Transverse colon (tissue), 4 donors: Measurements from ENCODE around the gene RFWD3. TPM values are rescaled to one million over a fixed set of nuclear protein-coding genes. Genes with fewer than 3 reads are reported as not detected.

Experiments used
- DNase-seq: peaks from one replicate; pipeline ENCODE4 v3.0.0-alpha.2; 2019
- H3K27ac ChIP-seq, 4 donors: fragments of 200-600 bp; sonication (generic); 2 replicates each; pipeline ENCODE4 v1.5.1; 2016 to 2018; ENCODE audit warnings: inconsistent platforms in 4 of 4
- H3K27me3 ChIP-seq: fragments of 200-600 bp; sonication (generic); 2 replicates; pipeline ENCODE4 v1.5.1; 2017; ENCODE audit warnings: inconsistent platforms
- H3K36me3 ChIP-seq, 4 donors: fragments of 200-600 bp; sonication (generic); 2 replicates each; pipeline ENCODE4 v1.5.1; 2017 to 2019; ENCODE audit warnings: inconsistent platforms in 4 of 4
- H3K4me1 ChIP-seq, 4 donors: fragments of 200-600 bp; sonication (generic); 2 replicates each; pipeline ENCODE4 v1.5.1; 2017 to 2020; ENCODE audit warnings: inconsistent platforms in 4 of 4
- H3K4me3 ChIP-seq, 4 donors: fragments of 200-600 bp; sonication (generic); 1 replicate in 1 of 4; 2 replicates in 3 of 4; pipeline versions ENCODE4 v1.5.1 to v1.6.1; 2017 to 2019; ENCODE audit warnings: inconsistent platforms in 4 of 4
- H3K9me3 ChIP-seq, 2 donors: fragments of 200-600 bp; sonication (generic); 2 replicates each; pipeline ENCODE4 v1.5.1; 2017 to 2019; ENCODE audit warnings: inconsistent platforms in 2 of 2
- EP300 ChIP-seq: sonication (generic); formaldehyde crosslinking; IDR thresholded peaks from one replicate; pipeline ENCODE4 v1.6.1; 2017; ENCODE audit warnings: antibody characterized with exemption, low read depth
- POLR2A ChIP-seq: fragments of 450-650 bp; IDR thresholded peaks from one replicate; pipeline ENCODE4 v1.6.1; 2016; ENCODE audit warnings: antibody characterized with exemption, mild to moderate bottlenecking, moderate library complexity
- POLR2AphosphoS5 ChIP-seq, 3 donors: sonication (generic); formaldehyde crosslinking; IDR thresholded peaks; one replicate each; pipeline ENCODE4 v1.6.1; 2016; ENCODE audit warnings: antibody characterized with exemption in 3 of 3
- WGBS, 2 donors: methylation state at CpG; one replicate each; pipeline ENCODE4 v1.1.5; 2018; ENCODE audit warnings: low coverage in 1 of 2; 5-methylcytosine and 5-hydroxymethylcytosine counted together
- in situ Hi-C, 4 donors: fragments of 200-750 bp; cut with MboI; loops; one replicate each; pipeline versions ENCODE4 v1.15.0 to v1.15.1; 2017; ENCODE audit warnings: low sequenced_read_pairs in 3 of 4, low pct_ligation_motif_present in 1 of 4, low pct_unique_long_range_greater_than_20kb in 1 of 4
- intact Hi-C: fragments of 100-400 bp; cut with DNase I; formaldehyde crosslinking; loops from one replicate; pipeline ENCODE4 v1.15.1; 2023; ENCODE audit warnings: low total_unique reads
- total RNA-seq, 4 donors: library from RNA; depleted of rRNA; stranded (reverse); fragments of >200 nt; gene quantifications; one replicate each; pipeline ENCODE4 v1.1.0, GENCODE V29; 2016
- TF ChIP-seq, protein P1 (sequence below), 5 experiments: fragments of 200-600 bp in 3 of 5; fragments of 450-650 bp in 2 of 5; sonication (generic) in 3 of 5; IDR thresholded peaks; 1 replicate in 2 of 5; 2 replicates in 3 of 5; pipeline ENCODE4 v1.5.1; 2016 to 2017; ENCODE audit warnings: antibody characterized with exemption in 5 of 5, inconsistent platforms in 3 of 5, mild to moderate bottlenecking in 2 of 5, moderate library complexity in 1 of 5

RFWD3 gene
- total RNA-seq, 4 donors from 2014 or later = 2.8 to 23.9 (median 19.2) TPM

DNA sequence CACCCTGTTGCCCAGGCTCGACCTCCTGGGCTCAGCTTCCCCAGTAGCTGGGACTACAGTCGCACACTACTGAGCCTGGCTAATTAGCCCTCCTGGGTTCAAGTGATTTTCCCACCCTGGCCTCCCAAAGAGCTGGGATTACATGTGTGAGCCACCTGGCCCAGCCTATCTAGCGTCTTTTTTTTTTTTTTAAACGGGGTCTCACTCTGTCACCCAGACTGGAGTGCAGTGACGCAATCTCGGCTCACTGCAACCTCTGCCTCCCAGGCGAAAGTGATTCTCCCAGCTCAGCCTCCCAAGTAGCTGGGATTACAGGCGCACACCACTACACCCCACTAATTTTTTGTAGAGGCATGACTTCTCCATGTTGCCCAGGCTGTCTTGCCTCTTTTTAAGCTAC, 93.1 kb downstream of the RFWD3 start:
- 89 to 100% methylated on average over 5 to 8 of the region's 8 CpGs for WGBS, 2 donors
- intact Hi-C loops (no loop called here), in situ Hi-C loops (no loop called here)
- peaks cover 8 to 46% (median 21%) of the 10 kb centered on the region in 4 donors for H3K4me1 ChIP-seq
- H3K36me3 ChIP-seq = no peaks in the 10 kb centered on the region
- DNase-seq = no peak
- H3K27ac ChIP-seq = no peak overlapping the region
- no peak overlapping the region for H3K4me3 ChIP-seq
- TF ChIP-seq POLR2A (no peak), POLR2AphosphoS5 (IDR thresholded peaks at IDR 0.05) (no peak), EP300 (no peak)
- TF ChIP-seq, protein P1, sequence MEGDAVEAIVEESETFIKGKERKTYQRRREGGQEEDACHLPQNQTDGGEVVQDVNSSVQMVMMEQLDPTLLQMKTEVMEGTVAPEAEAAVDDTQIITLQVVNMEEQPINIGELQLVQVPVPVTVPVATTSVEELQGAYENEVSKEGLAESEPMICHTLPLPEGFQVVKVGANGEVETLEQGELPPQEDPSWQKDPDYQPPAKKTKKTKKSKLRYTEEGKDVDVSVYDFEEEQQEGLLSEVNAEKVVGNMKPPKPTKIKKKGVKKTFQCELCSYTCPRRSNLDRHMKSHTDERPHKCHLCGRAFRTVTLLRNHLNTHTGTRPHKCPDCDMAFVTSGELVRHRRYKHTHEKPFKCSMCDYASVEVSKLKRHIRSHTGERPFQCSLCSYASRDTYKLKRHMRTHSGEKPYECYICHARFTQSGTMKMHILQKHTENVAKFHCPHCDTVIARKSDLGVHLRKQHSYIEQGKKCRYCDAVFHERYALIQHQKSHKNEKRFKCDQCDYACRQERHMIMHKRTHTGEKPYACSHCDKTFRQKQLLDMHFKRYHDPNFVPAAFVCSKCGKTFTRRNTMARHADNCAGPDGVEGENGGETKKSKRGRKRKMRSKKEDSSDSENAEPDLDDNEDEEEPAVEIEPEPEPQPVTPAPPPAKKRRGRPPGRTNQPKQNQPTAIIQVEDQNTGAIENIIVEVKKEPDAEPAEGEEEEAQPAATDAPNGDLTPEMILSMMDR (IDR thresholded peaks at IDR 0.05) = no peak
- no peaks in the 10 kb centered on the region for H3K27me3 ChIP-seq
- no peaks in the 10 kb centered on the region for H3K9me3 ChIP-seq

Other genes starting within 250 kb of the RFWD3 start
- 1 to 10 TPM in 1 of 4 donors, under 1 TPM in 1, not detected in 2; 0.32 to 1.4 TPM for gene CLEC18B, start 245.4 kb downstream of the RFWD3 start, total RNA-seq
- 100 to 1,000 TPM in 3 of 4 donors, 10 to 100 TPM in 1; 77.0 to 154 (median 127) TPM for gene GLG1, start 59.8 kb downstream of the RFWD3 start, total RNA-seq
- 10 to 100 TPM; 17.1 to 62.5 (median 19.6) TPM for gene MLKL, start 34.0 kb upstream of the RFWD3 start, total RNA-seq
- 10 to 100 TPM; 20.1 to 80.8 (median 36.8) TPM for gene FA2H, start 107.9 kb upstream of the RFWD3 start, total RNA-seq